A549 (cell line): ENCODE results near the gene PIK3C2B. TPM values are rescaled to one million over a fixed set of nuclear protein-coding genes. Genes with fewer than 3 reads are reported as not detected.

Source experiments
- ATAC-seq, 2 experiments: fragments of 200-7000 bp in 1 of 2; fragments of >200 bp in 1 of 2; cut with Nextera tagmentation in 1 of 2; cut with Tn5 transposase in 1 of 2; 3 replicates each; pipeline versions ENCODE4 v1.8.0 to v1.9.1; 2018 to 2020; ENCODE audit warnings: mild to moderate bottlenecking in 1 of 2, moderate library complexity in 1 of 2
- CTCF ChIA-PET: fragments of 300-600 bp; sonication (Branson Sonifier 250); formaldehyde crosslinking; extraction: SDS; loops from one replicate; lab custom pipeline; 2021; ENCODE audit warnings: antibody characterized with exemption, inconsistent platforms; lab: Yijun Ruan, JAX
- POLR2A ChIA-PET: fragments of 350-600 bp; formaldehyde crosslinking; extraction: SDS; loops from one replicate; lab custom pipeline; 2021; ENCODE audit warnings: antibody characterized with exemption, inconsistent platforms; lab: Yijun Ruan, JAX
- DNase-seq, 2 experiments: peaks; one replicate each; pipeline versions ENCODE4 v3.0.0 to v3.0.0-alpha.2; 2011 to 2016; ENCODE audit warnings: low read depth in 1 of 2, low spot score in 1 of 2
- FAIRE-seq: peaks from 2 replicates; lab custom pipeline; 2011; peaks lifted over from hg19 to GRCh38; lab: Jason Lieb, UNC
- H3K27ac ChIP-seq, 2 experiments: fragments of >200 bp; sonication (Bioruptor Twin); formaldehyde crosslinking; 3 replicates each; pipeline ENCODE4 v1.5.1; 2016 to 2017
- H3K4me1 ChIP-seq: fragments of >200 bp; sonication (Bioruptor Twin); formaldehyde crosslinking; 3 replicates; pipeline ENCODE4 v1.6.1; 2016
- H3K4me2 ChIP-seq: fragments of >200 bp; sonication (Bioruptor Twin); formaldehyde crosslinking; 3 replicates; pipeline ENCODE4 v1.6.1; 2016
- H3K4me3 ChIP-seq: fragments of >200 bp; sonication (Bioruptor Twin); formaldehyde crosslinking; 3 replicates; pipeline ENCODE4 v1.5.1; 2016
- H3K9me3 ChIP-seq: fragments of >200 bp; sonication (Bioruptor Twin); formaldehyde crosslinking; 3 replicates; pipeline ENCODE4 v1.6.1; 2016
- ATOH8 ChIP-seq: fragments of 250-450 bp; sonication (Bioruptor Pico); IDR thresholded peaks from 2 replicates; pipeline ENCODE4 v1.5.0; 2020; ENCODE audit warnings: low read depth, mild to moderate bottlenecking, moderate library complexity
- BHLHE40 ChIP-seq: IDR thresholded peaks from 2 replicates; pipeline ENCODE4 v1.6.1; 2012; ENCODE audit warnings: low read depth, low read length, inconsistent platforms
- CBX2 ChIP-seq: fragments of 200-600 bp; sonication (generic); IDR thresholded peaks from 2 replicates; pipeline ENCODE4 v1.6.1; 2016; ENCODE audit warnings: low read depth, mild to moderate bottlenecking, borderline replicate concordance
- CBX8 ChIP-seq: fragments of 200-600 bp; sonication (generic); IDR thresholded peaks from 2 replicates; pipeline ENCODE4 v1.6.1; 2016
- EHF ChIP-seq: fragments of 250-450 bp; sonication (Bioruptor Pico); IDR thresholded peaks from 2 replicates; pipeline ENCODE4 v1.5.0; 2020; ENCODE audit warnings: mild to moderate bottlenecking
- EHMT2 ChIP-seq: fragments of 200-600 bp; sonication (generic); IDR thresholded peaks from 2 replicates; pipeline ENCODE4 v1.6.1; 2016; ENCODE audit warnings: antibody characterized with exemption, low read depth, mild to moderate bottlenecking, moderate library complexity
- ELK1 ChIP-seq: fragments of 150-350 bp; IDR thresholded peaks from 2 replicates; pipeline ENCODE4 v1.6.1; 2014; ENCODE audit warnings: low read depth, mild to moderate bottlenecking, low read length
- ESRRA ChIP-seq: fragments of 150-350 bp; IDR thresholded peaks from 2 replicates; pipeline ENCODE4 v1.6.1; 2014; ENCODE audit warnings: mild to moderate bottlenecking, low read length, borderline replicate concordance
- FOSB ChIP-seq: fragments of 250-450 bp; sonication (Bioruptor Pico); IDR thresholded peaks from 2 replicates; pipeline ENCODE4 v1.5.0; 2020; ENCODE audit warnings: mild to moderate bottlenecking, moderate library complexity
- GATA3 ChIP-seq: IDR thresholded peaks from 2 replicates; pipeline ENCODE4 v1.6.1; 2012; ENCODE audit warnings: borderline replicate concordance
- HOXB5 ChIP-seq: fragments of 250-450 bp; sonication (Bioruptor Pico); IDR thresholded peaks from 2 replicates; pipeline ENCODE4 v1.5.0; 2020; ENCODE audit warnings: mild to moderate bottlenecking, moderate library complexity
- JUN ChIP-seq, 2 experiments: fragments of >200 bp; sonication (Bioruptor Twin); formaldehyde crosslinking; IDR thresholded peaks; 2 replicates in 1 of 2; 3 replicates in 1 of 2; pipeline ENCODE4 v1.6.1; 2016 to 2017
- KDM5A ChIP-seq: fragments of 200-600 bp; sonication (generic); IDR thresholded peaks from 2 replicates; pipeline ENCODE4 v1.6.1; 2016; ENCODE audit warnings: antibody characterized with exemption, mild to moderate bottlenecking
- MAFK ChIP-seq: fragments of 450-650 bp; IDR thresholded peaks from 2 replicates; pipeline ENCODE4 v1.6.1; 2014; ENCODE audit not compliant: partially characterized antibody
- POLR2A ChIP-seq: IDR thresholded peaks from 2 replicates; pipeline ENCODE4 v1.6.1; 2012; ENCODE audit warnings: mild to moderate bottlenecking, low read length
- RAD21 ChIP-seq, 2 experiments: fragments of >200 bp in 1 of 2; sonication (Bioruptor Twin) in 1 of 2; formaldehyde crosslinking in 1 of 2; IDR thresholded peaks in 1 of 2; conservative IDR thresholded peaks in 1 of 2; 2 replicates in 1 of 2; 3 replicates in 1 of 2; pipeline ENCODE4 v1.6.1; 2012 to 2018; ENCODE audit warnings: inconsistent platforms in 1 of 2
- RCOR1 ChIP-seq: fragments of 150-350 bp; IDR thresholded peaks from 2 replicates; pipeline ENCODE4 v1.6.1; 2014; ENCODE audit warnings: antibody characterized with exemption, low read length, low read depth
- REST ChIP-seq: fragments of 200-600 bp; sonication (generic); IDR thresholded peaks from 2 replicates; pipeline ENCODE4 v1.6.1; 2016; ENCODE audit warnings: antibody characterized with exemption, mild to moderate bottlenecking, moderate library complexity
- RFX5 ChIP-seq: fragments of 450-650 bp; IDR thresholded peaks from 2 replicates; pipeline ENCODE4 v1.7.1; 2014; ENCODE audit warnings: antibody characterized with exemption, mild to moderate bottlenecking, moderate library complexity
- SMC3 ChIP-seq: fragments of >200 bp; sonication (Bioruptor Twin); formaldehyde crosslinking; IDR thresholded peaks from 3 replicates; pipeline ENCODE4 v1.6.1; 2018; ENCODE audit warnings: inconsistent platforms
- TFCP2L1 ChIP-seq: fragments of 250-450 bp; sonication (Bioruptor Pico); IDR thresholded peaks from 2 replicates; pipeline ENCODE4 v1.5.0; 2021; ENCODE audit warnings: mild to moderate bottlenecking
- TP53 ChIP-seq: fragments of 250-450 bp; sonication (Bioruptor Pico); IDR thresholded peaks from 2 replicates; pipeline ENCODE4 v1.5.0; 2021; ENCODE audit warnings: mild to moderate bottlenecking, moderate library complexity
- USF2 ChIP-seq: fragments of 450-650 bp; IDR thresholded peaks from 2 replicates; pipeline ENCODE4 v1.6.1; 2014; ENCODE audit warnings: antibody characterized with exemption
- ZFP36 ChIP-seq: fragments of 450-650 bp; IDR thresholded peaks from 2 replicates; pipeline ENCODE4 v1.6.1; 2014; ENCODE audit warnings: borderline replicate concordance; ENCODE audit not compliant: partially characterized antibody
- WGBS: methylation state at CpG from one replicate; pipeline ENCODE4 v1.1.6; 2017; ENCODE audit errors: missing lambda C conversion rate; 5-methylcytosine and 5-hydroxymethylcytosine counted together
- polyA plus RNA-seq, 4 experiments: library from polyadenylated mRNA; depleted of rRNA in 3 of 4; stranded (reverse); fragments of >200 nt; fragmentation: RNase III in 1 of 4; extraction: RNeasy Plus Mini Kit Qiagen cat#74134 plus additional on column Dnase treatment in 1 of 4; gene quantifications; 2 replicates in 3 of 4; 3 replicates in 1 of 4; pipeline ENCODE4 v1.2.3, GENCODE V29; 2011 to 2017

Gene PIK3C2B
- polyA plus RNA-seq, 2 of the 4 experiments (the other 2 are of a cell fraction), result 9.2 to 9.7 TPM

- CTCF ChIA-PET, result interaction anchor here (0.8 to 1.7 kb wide), 7 partner anchors 8 to 278 kb away, joined by 3 to 8 read pairs (median 3); no protein-coding TSS in a partner anchor
- POLR2A ChIA-PET, result interaction anchor here (4.3 kb wide), 1 partner anchor 13 kb away, joined by 20 read pairs; the partner anchor contains the start of gene MDM4
- WGBS, result 91% methylated on average over 5 of the region's 7 CpGs
Observed at GRCh38 chr1:204529371-204529895, 34.8 kb upstream of the PIK3C2B start.

GRCh38 chr1:204528677-204529076 lies 34.1 kb upstream of the PIK3C2B start:
- 96% methylated on average over 8 of the region's 8 CpGs for WGBS
- 0 out of 6 replicates have a peak, but pooled peaks of 1 of the 2 experiments have one; percentile 33 for ATAC-seq
- Histone ChIP-seq H3K9me3 (peaks cover 6% of the 10 kb centered on the region), H3K4me1 (peaks cover 10% of the 10 kb centered on the region; the same call in 2 of the 3 replicates), H3K27ac (no peak overlapping the region), H3K4me3 (no peak overlapping the region), H3K4me2 (no peak overlapping the region)
- CTCF ChIA-PET, result interaction anchor here (0.9 to 1.8 kb wide), 6 partner anchors 9 to 278 kb away, joined by 3 to 8 read pairs (median 4); no protein-coding TSS in a partner anchor
- POLR2A ChIA-PET, result interaction anchor here (4.3 kb wide), 1 partner anchor 13 kb away, joined by 20 read pairs; the partner anchor contains the start of gene MDM4
- DNase-seq, result no peak
- FAIRE-seq, result no peak
- TF ChIP-seq BHLHE40, result no peak
- TF ChIP-seq EHMT2, result no peak
- no peak for TF ChIP-seq ELK1
- no peak for TF ChIP-seq CBX8
- TF ChIP-seq GATA3, result no peak
- no peak for TF ChIP-seq CBX2
- no peak for TF ChIP-seq RAD21 (conservative IDR thresholded peaks at IDR 0.05 in 1 of 2, IDR thresholded peaks at IDR 0.05 in 1 of 2)
- TF ChIP-seq POLR2A, result no peak
- no peak for TF ChIP-seq ZFP36
- TF ChIP-seq FOSB (CRISPR knock-in tag), result no peak

More at GRCh38 chr1:204529371-204529895, 34.8 kb upstream of the PIK3C2B start:
- FAIRE-seq, result no peak
- no peaks in the 10 kb centered on the region for H3K9me3 ChIP-seq
- H3K27ac ChIP-seq, result no peak overlapping the region
- no peak overlapping the region for H3K4me2 ChIP-seq
- no peak for DNase-seq
- TF ChIP-seq TP53 (no peak), HOXB5 (CRISPR knock-in tag) (no peak), ATOH8 (no peak), TFCP2L1 (CRISPR knock-in tag) (no peak), SMC3 (no peak), ELK1 (no peak), REST (no peak), CBX2 (no peak), KDM5A (no peak), EHF (no peak), JUN (IDR thresholded peaks at IDR 0.05) (no peak), ESRRA (no peak), USF2 (no peak), RCOR1 (no peak), MAFK (no peak), RFX5 (no peak), ZFP36 (no peak)
- peaks cover 6% of the 10 kb centered on the region; the same call in 2 of the 3 replicates for H3K4me1 ChIP-seq
- no peak overlapping the region for H3K4me3 ChIP-seq
- ATAC-seq, result peak in 1 of 2 experiments; percentile 56; a peak in 4 of 6 replicates
